HepG2 (cell line): Measurements from ENCODE around the gene ZNF653. TPM values are rescaled to one million over a fixed set of nuclear protein-coding genes. Genes with fewer than 3 reads are reported as not detected.
A peak's percentile ranks its signal among the peaks of the same experiment; 100 is the strongest.

Experiments
- ATAC-seq: fragments of 200-7000 bp; cut with Tn5 transposase; 3 replicates; pipeline ENCODE4 v1.9.1; 2020; ENCODE audit warnings: mild to moderate bottlenecking, moderate library complexity
- BruUV-seq: library from RNA; stranded (reverse); fragments of 400-500 nt; replicated peaks from 2 replicates; lab custom pipeline; 2021; lab: Mats Ljungman, UMichigan
- CTCF ChIA-PET: fragments of 300-600 bp; formaldehyde crosslinking; extraction: SDS; loops from one replicate; lab custom pipeline; 2021; ENCODE audit warnings: low total read pairs, inconsistent platforms, low intra/inter-chr PET ratio; lab: Yijun Ruan, JAX
- POLR2A ChIA-PET: fragments of 350-600 bp; sonication (Branson Sonifier 250); formaldehyde crosslinking; loops from one replicate; lab custom pipeline; 2020; ENCODE audit warnings: antibody characterized with exemption, inconsistent platforms; lab: Yijun Ruan, JAX
- DNase-seq: peaks from one replicate; pipeline ENCODE4 v3.0.0-alpha.2; 2015; ENCODE audit warnings: low spot score
- FAIRE-seq: peaks from 3 replicates; lab custom pipeline; 2011; peaks lifted over from hg19 to GRCh38; lab: Jason Lieb, UNC
- H2AFZ ChIP-seq: one replicate; pipeline ENCODE4 v1.6.1; 2011; ENCODE audit warnings: low read length, inconsistent platforms
- H3K27ac ChIP-seq: fragments of 300-600 bp; 3 replicates; pipeline ENCODE4 v1.8.0; 2011; ENCODE audit warnings: mixed run types, mild to moderate bottlenecking, mixed read lengths, low read length, inconsistent platforms; ENCODE audit not compliant: insufficient read depth; ENCODE audit errors: extremely low read length
- H3K27me3 ChIP-seq, 2 experiments: fragments of 200-600 bp in 1 of 2; 2 replicates in 1 of 2; 3 replicates in 1 of 2; pipeline versions ENCODE4 v1.6.0 to v1.8.0; 2011; ENCODE audit warnings: low read length in 2 of 2, mild to moderate bottlenecking in 2 of 2, moderate library complexity in 2 of 2, inconsistent platforms in 1 of 2; ENCODE audit not compliant: insufficient read depth in 2 of 2, control insufficient read depth in 1 of 2
- H3K36me3 ChIP-seq, 2 experiments: fragments of 200-600 bp in 1 of 2; replicated peaks in 1 of 2; 2 replicates in 1 of 2; 3 replicates in 1 of 2; pipeline versions ENCODE4 v1.5.1 to v1.8.0; 2011; ENCODE audit warnings: low read length in 2 of 2, inconsistent platforms in 1 of 2; ENCODE audit not compliant: insufficient read depth in 2 of 2, control insufficient read depth in 1 of 2
- H3K4me1 ChIP-seq: 2 replicates; pipeline ENCODE4 v1.5.1; 2012; ENCODE audit warnings: low read length, inconsistent platforms; ENCODE audit not compliant: insufficient read depth
- H3K4me2 ChIP-seq: 2 replicates; pipeline ENCODE4 v1.6.0; 2011; ENCODE audit warnings: low read depth, low read length, inconsistent platforms
- H3K4me3 ChIP-seq, 3 experiments: fragments of 200-600 bp in 1 of 3; sonication (generic), shearing (Covaris generic) in 1 of 3; replicated peaks in 1 of 3; 2 replicates each; pipeline ENCODE4 v1.5.1; 2011 to 2016; ENCODE audit warnings: low read length in 3 of 3, inconsistent platforms in 2 of 3, low read depth in 2 of 3, mild to moderate bottlenecking in 2 of 3, control low read depth in 1 of 3, mixed read lengths in 1 of 3; ENCODE audit not compliant: insufficient read depth in 1 of 3
- H3K79me2 ChIP-seq: one replicate; pipeline ENCODE4 v1.6.1; 2011; ENCODE audit warnings: low read length, inconsistent platforms; ENCODE audit not compliant: insufficient read depth
- H3K9ac ChIP-seq: 2 replicates; pipeline ENCODE4 v1.6.0; 2011; ENCODE audit warnings: mild to moderate bottlenecking, low read depth, low read length, inconsistent platforms; ENCODE audit not compliant: insufficient read depth
- H3K9me3 ChIP-seq: 2 replicates; pipeline ENCODE4 v1.5.1; 2012; ENCODE audit warnings: mild to moderate bottlenecking, low read length
- H4K20me1 ChIP-seq: 2 replicates; pipeline ENCODE4 v1.6.0; 2011; ENCODE audit warnings: inconsistent platforms, mild to moderate bottlenecking, low read length, moderate library complexity; ENCODE audit not compliant: insufficient read depth
- ATF3 ChIP-seq: sonication (generic); formaldehyde crosslinking; IDR thresholded peaks from 2 replicates; pipeline ENCODE4 v1.4.0; 2020; ENCODE audit warnings: missing genetic modification reagents
- MED13 ChIP-seq: sonication (generic); formaldehyde crosslinking; IDR thresholded peaks from 2 replicates; pipeline ENCODE4 v1.5.0; 2020; ENCODE audit warnings: missing genetic modification reagents
- PAWR ChIP-seq: sonication (generic); formaldehyde crosslinking; IDR thresholded peaks from 2 replicates; pipeline ENCODE4 v1.4.0; 2020; ENCODE audit warnings: missing genetic modification reagents, mild to moderate bottlenecking, borderline replicate concordance
- RBFOX2 ChIP-seq: fragments of 200-400 bp; formaldehyde crosslinking; IDR thresholded peaks from 2 replicates; pipeline ENCODE4 v1.6.1; 2017; ENCODE audit warnings: low read depth, mild to moderate bottlenecking, low read length
- SOX5 ChIP-seq: IDR thresholded peaks from 2 replicates; pipeline ENCODE4 v1.6.1; 2016; ENCODE audit warnings: borderline replicate concordance
- ZBED4 ChIP-seq: sonication (generic); formaldehyde crosslinking; IDR thresholded peaks from 2 replicates; pipeline ENCODE4 v1.4.0; 2020; ENCODE audit warnings: missing genetic modification reagents, borderline replicate concordance
- ZFP36L2 ChIP-seq: sonication (generic); formaldehyde crosslinking; IDR thresholded peaks from 2 replicates; pipeline ENCODE4 v1.4.0; 2020; ENCODE audit warnings: missing genetic modification reagents
- WGBS: methylation state at CpG from one replicate; pipeline ENCODE4 v1.1.6; 2017; ENCODE audit warnings: low lambda C conversion rate; 5-methylcytosine and 5-hydroxymethylcytosine counted together
- in situ Hi-C: cut with HindIII; loops from 2 replicates; pipeline ENCODE4 v1.10.0; 2017; ENCODE audit warnings: low pct_unique_long_range_greater_than_20kb; ENCODE audit not compliant: extremely low pct_ligation_motif_present
- intact Hi-C: fragments of 100-400 bp; cut with micrococcal nuclease; formaldehyde crosslinking; loops from one replicate; pipeline ENCODE4 v1.10.0; 2022; ENCODE audit not compliant: unreplicated experiment
- polyA plus RNA-seq, 8 experiments: library from polyadenylated mRNA; depleted of rRNA in 3 of 8; stranded (reverse) in 7 of 8; unstranded in 1 of 8; fragments of >200 nt; fragmentation: Illumina TruSeq in 4 of 8; extraction: Trizol in 4 of 8; gene quantifications; 2 replicates each; pipeline versions ENCODE4 v1.2.1 to v1.2.3, GENCODE V29; 2011 to 2016; ENCODE audit warnings: low read depth in 4 of 8, missing spikeins in 1 of 8, mixed read lengths in 1 of 8; ENCODE audit not compliant: insufficient read depth in 1 of 8
- total RNA-seq, 5 experiments: library from RNA; depleted of rRNA; stranded (reverse); fragments of >200 nt; fragmentation: Illumina TruSeq; extraction: Trizol; gene quantifications; 2 replicates each; pipeline ENCODE4 v1.2.3, GENCODE V29; 2016; ENCODE audit warnings: low read depth in 1 of 5

The ZNF653 gene
- total and polyA plus RNA-seq, 2 of the 13 experiments (the other 11 are each of a cell fraction or from before 2014, with no cell fraction given), result 4.7 to 7.1 TPM

GRCh38 chr19:11447347-11448262, 58.0 kb downstream of the ZNF653 start:
- Histone ChIP-seq H2AFZ (no peak overlapping the region), H3K4me2 (no peak overlapping the region), H3K9me3 (no peaks in the 10 kb centered on the region), H3K27me3 (no peaks in the 10 kb centered on the region), H3K9ac (no peak overlapping the region), H3K36me3 (peaks cover 17 to 47% of the 10 kb centered on the region in 2 experiments; a peak in 4 of 5 replicates), H3K79me2 (no peaks in the 10 kb centered on the region), H3K27ac (no peak overlapping the region), H3K4me3 (no peak overlapping the region), H3K4me1 (no peaks in the 10 kb centered on the region), H4K20me1 (peaks cover 6% of the 10 kb centered on the region; the same call in 1 of the 2 replicates)
- WGBS, result 97% methylated on average over 25 of the region's 35 CpGs
- ChIA-PET CTCF (interaction anchor here (1.0 to 1.5 kb wide), 5 partner anchors 66 to 154 kb away, joined by 3 to 10 read pairs (median 8); partner anchors contain the start of gene TSPAN16), POLR2A (no interaction called here)
- DNase-seq (no peak), FAIRE-seq (no peak), ATAC-seq (no peak)
- no TSS peak for BruUV-seq
- in situ Hi-C loops (no loop called here), intact Hi-C loops (loop anchor here (2.0 to 10.0 kb wide), 2 partner anchors 69 to 153 kb away; partner anchors contain the start of gene TSPAN16)
- TF ChIP-seq ZBED4 (CRISPR knock-in tag) (no peak), MED13 (no peak), SOX5 (CRISPR knock-in tag) (no peak), PAWR (CRISPR knock-in tag) (no peak), ZFP36L2 (no peak), RBFOX2 (peak; percentile 49; the same call in 1 of the 2 replicates), ATF3 (CRISPR knock-in tag) (no peak)
